Retinal pigment epithelial cell (primary cell): ENCODE measurements around the gene HUS1.

Source experiments
- DNase-seq: peaks from one replicate; pipeline ENCODE4 v3.0.0-alpha.2; 2010; ENCODE audit warnings: low read depth
- H3K4me3 ChIP-seq: 2 replicates; pipeline ENCODE4 v1.5.1; 2011; ENCODE audit warnings: mild to moderate bottlenecking, low read length, control low read depth, moderate library complexity
- CTCF ChIP-seq: conservative IDR thresholded peaks from 2 replicates; pipeline ENCODE4 v1.5.1; 2011; ENCODE audit warnings: low read depth, low read length, control low read depth, inconsistent platforms

HUS1 gene

GRCh38 chr7:47935336-47935735 is 44.1 kb downstream of the HUS1 start:
- no peak overlapping the region for H3K4me3 ChIP-seq
- no peak for TF ChIP-seq CTCF
- no peak for DNase-seq

- TF ChIP-seq CTCF = no peak
- H3K4me3 ChIP-seq = no peak overlapping the region
- no peak for DNase-seq
These were observed 44.6 kb downstream of the HUS1 start for GRCh38 chr7:47934831-47935230.

GRCh38 chr7:47933215-47933614 is 46.2 kb downstream of the HUS1 start:
- DNase-seq = no peak
- no peak overlapping the region for H3K4me3 ChIP-seq
- no peak for TF ChIP-seq CTCF

- no peak for TF ChIP-seq CTCF
- H3K4me3 ChIP-seq = no peak overlapping the region
- DNase-seq = no peak
These were observed 46.9 kb downstream of the HUS1 start for GRCh38 chr7:47932466-47933037.

- no peak overlapping the region for H3K4me3 ChIP-seq
- no peak for DNase-seq
- no peak for TF ChIP-seq CTCF
These were observed 47.4 kb downstream of the HUS1 start for GRCh38 chr7:47932016-47932415.

- no peak overlapping the region for H3K4me3 ChIP-seq
- DNase-seq = no peak
- no peak for TF ChIP-seq CTCF
These were observed 48.1 kb downstream of the HUS1 start for GRCh38 chr7:47931005-47932004.
